Neutrophil (primary cell): Measurements from ENCODE around the gene CIB4.

Experiments
- H3K27ac ChIP-seq: fragments of 200-600 bp; sonication (generic); 2 replicates; pipeline ENCODE4 v1.5.1; 2016; ENCODE audit warnings: mild to moderate bottlenecking, moderate library complexity
- H3K27me3 ChIP-seq: fragments of 200-600 bp; sonication (generic); 2 replicates; pipeline ENCODE4 v1.6.0; 2016; ENCODE audit warnings: mild to moderate bottlenecking
- H3K36me3 ChIP-seq: fragments of 200-600 bp; sonication (generic); 2 replicates; pipeline ENCODE4 v1.5.1; 2017
- H3K4me1 ChIP-seq, 2 experiments: fragments of 200-600 bp in 1 of 2; sonication (generic) in 1 of 2; 1 replicate in 1 of 2; 2 replicates in 1 of 2; pipeline versions ENCODE4 v1.5.1 to v1.6.1; 2013 to 2016; ENCODE audit warnings: low read depth in 1 of 2, low read length in 1 of 2, mild to moderate bottlenecking in 1 of 2, moderate library complexity in 1 of 2; ENCODE audit not compliant: control insufficient read depth in 1 of 2, insufficient read depth in 1 of 2
- H3K4me3 ChIP-seq, 2 experiments: fragments of 200-600 bp in 1 of 2; sonication (generic) in 1 of 2; 1 replicate in 1 of 2; 2 replicates in 1 of 2; pipeline ENCODE4 v1.5.1; 2013 to 2016; ENCODE audit warnings: low read depth in 1 of 2, low read length in 1 of 2, mild to moderate bottlenecking in 1 of 2, moderate library complexity in 1 of 2
- H3K9me3 ChIP-seq: fragments of 200-600 bp; sonication (generic); 2 replicates; pipeline ENCODE4 v1.5.1; 2016
- TF ChIP-seq, protein P1 (sequence below): fragments of 200-600 bp; sonication (generic); IDR thresholded peaks from 2 replicates; pipeline ENCODE4 v1.5.1; 2016; ENCODE audit warnings: antibody characterized with exemption

The CIB4 gene

DNA sequence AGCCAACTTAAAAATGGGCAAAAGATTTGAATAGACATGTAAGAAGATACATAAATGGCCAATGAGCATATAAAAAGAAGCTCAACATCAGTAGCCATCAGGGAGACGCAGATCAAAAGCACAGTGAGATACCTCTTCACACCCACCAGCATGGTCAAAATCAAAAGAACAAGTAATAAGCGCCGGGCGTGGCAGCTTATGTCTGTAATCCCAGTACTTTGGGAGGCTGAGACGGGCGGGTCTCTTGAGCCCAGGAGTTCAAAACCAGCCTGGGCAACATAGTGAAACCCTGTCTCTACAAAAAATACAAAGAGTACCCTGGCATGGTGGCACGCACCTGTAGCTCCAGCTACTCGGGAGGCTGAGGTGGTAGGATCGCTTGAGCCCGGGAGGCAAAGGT, 4.6 kb upstream of the CIB4 start:
- no peaks in the 10 kb centered on the region for H3K4me1 ChIP-seq
- H3K36me3 ChIP-seq = no peaks in the 10 kb centered on the region
- no peaks in the 10 kb centered on the region for H3K9me3 ChIP-seq
- TF ChIP-seq, protein P1, sequence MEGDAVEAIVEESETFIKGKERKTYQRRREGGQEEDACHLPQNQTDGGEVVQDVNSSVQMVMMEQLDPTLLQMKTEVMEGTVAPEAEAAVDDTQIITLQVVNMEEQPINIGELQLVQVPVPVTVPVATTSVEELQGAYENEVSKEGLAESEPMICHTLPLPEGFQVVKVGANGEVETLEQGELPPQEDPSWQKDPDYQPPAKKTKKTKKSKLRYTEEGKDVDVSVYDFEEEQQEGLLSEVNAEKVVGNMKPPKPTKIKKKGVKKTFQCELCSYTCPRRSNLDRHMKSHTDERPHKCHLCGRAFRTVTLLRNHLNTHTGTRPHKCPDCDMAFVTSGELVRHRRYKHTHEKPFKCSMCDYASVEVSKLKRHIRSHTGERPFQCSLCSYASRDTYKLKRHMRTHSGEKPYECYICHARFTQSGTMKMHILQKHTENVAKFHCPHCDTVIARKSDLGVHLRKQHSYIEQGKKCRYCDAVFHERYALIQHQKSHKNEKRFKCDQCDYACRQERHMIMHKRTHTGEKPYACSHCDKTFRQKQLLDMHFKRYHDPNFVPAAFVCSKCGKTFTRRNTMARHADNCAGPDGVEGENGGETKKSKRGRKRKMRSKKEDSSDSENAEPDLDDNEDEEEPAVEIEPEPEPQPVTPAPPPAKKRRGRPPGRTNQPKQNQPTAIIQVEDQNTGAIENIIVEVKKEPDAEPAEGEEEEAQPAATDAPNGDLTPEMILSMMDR = no peak
- H3K27ac ChIP-seq = no peak overlapping the region
- no peak overlapping the region for H3K4me3 ChIP-seq
- peaks cover 64% of the 10 kb centered on the region for H3K27me3 ChIP-seq

DNA sequence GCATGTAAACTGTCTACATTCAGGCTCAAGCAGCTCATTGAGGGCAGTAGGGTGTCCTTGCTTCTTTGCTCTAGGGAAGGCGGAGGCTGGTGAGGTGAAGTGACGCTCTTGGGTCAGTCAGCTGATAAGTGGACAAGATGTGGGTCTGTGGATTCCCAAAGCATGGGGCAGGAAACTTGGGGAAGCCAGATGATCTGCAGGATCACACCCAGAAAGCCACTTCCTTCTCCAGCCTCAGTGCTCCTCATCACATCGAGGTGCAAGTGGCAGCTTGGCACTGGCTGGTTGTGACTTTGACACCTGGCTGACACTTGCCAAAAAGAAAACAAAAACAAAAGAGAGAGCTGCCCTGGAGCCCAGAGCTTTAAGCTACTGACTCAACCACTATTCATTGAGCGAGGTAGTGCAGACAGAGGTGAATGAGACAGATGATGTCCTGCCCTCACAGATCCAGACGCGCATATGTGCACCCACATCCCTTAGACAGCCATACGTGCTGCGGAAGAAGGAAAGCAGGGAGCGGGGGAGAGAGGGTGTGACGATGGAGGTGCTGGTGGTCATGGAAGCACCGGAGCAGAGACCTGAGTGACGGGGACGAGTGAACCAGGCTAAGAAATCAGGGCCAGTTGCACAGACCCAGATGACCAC, 3.1 kb upstream of the CIB4 start:
- H3K27me3 ChIP-seq = peaks cover 75% of the 10 kb centered on the region
- TF ChIP-seq, protein P1 = no peak

DNA sequence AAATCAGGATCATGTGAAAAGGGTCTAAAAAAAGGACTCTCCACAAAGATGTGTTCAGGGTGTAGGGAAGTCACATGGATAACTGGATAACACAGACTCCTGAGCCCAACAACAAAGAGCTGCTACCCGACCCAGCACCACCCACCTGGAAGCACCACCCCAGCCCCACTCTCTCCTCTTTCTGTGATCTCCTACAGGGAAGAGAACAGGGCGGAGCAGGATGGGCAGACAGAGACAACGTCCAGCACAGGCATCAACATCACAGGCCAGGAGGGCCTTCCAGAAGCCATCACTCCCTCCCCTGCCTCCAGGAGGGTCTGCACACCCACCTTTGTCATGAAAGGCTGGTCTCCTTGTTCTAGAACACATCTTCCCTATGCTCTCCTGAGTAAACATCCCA, 1.3 kb upstream of the CIB4 start:
- no peaks in the 10 kb centered on the region for H3K36me3 ChIP-seq
- H3K27me3 ChIP-seq = peaks cover 76% of the 10 kb centered on the region
- no peak overlapping the region for H3K4me3 ChIP-seq
- TF ChIP-seq, protein P1 = no peak
- H3K27ac ChIP-seq = no peak overlapping the region
- no peaks in the 10 kb centered on the region for H3K9me3 ChIP-seq
- no peaks in the 10 kb centered on the region for H3K4me1 ChIP-seq

More for the DNA sequence above, 3.1 kb upstream of the CIB4 start:
- Histone ChIP-seq H3K4me3 (no peak overlapping the region), H3K4me1 (no peaks in the 10 kb centered on the region), H3K36me3 (no peaks in the 10 kb centered on the region), H3K27ac (no peak overlapping the region), H3K9me3 (no peaks in the 10 kb centered on the region)

DNA sequence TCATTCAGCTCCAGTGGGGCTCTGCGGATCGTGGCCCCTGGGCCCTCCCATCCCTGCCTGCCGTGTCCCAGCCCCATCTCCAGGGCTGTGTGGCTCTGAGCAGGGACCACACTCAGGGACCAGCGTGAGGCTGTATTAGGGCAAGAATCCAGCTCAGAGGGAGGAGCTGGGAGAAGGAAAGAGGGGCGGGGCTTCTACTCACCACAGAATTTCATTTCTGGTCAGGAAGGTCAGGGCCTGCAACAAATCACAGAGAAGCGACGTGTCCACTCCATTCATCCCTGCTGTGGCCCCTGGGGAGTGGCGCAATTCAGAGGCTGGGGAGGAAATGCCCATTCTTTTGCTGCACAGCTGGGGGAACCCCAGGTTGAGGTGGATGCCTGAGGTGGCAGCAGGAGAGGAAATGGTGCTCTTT, 828 bp downstream of the CIB4 start:
- TF ChIP-seq, protein P1 = no peak
- Histone ChIP-seq H3K27me3 (peaks cover 57% of the 10 kb centered on the region), H3K27ac (no peak overlapping the region), H3K36me3 (no peaks in the 10 kb centered on the region), H3K4me3 (no peak overlapping the region), H3K9me3 (no peaks in the 10 kb centered on the region), H3K4me1 (no peaks in the 10 kb centered on the region)

DNA sequence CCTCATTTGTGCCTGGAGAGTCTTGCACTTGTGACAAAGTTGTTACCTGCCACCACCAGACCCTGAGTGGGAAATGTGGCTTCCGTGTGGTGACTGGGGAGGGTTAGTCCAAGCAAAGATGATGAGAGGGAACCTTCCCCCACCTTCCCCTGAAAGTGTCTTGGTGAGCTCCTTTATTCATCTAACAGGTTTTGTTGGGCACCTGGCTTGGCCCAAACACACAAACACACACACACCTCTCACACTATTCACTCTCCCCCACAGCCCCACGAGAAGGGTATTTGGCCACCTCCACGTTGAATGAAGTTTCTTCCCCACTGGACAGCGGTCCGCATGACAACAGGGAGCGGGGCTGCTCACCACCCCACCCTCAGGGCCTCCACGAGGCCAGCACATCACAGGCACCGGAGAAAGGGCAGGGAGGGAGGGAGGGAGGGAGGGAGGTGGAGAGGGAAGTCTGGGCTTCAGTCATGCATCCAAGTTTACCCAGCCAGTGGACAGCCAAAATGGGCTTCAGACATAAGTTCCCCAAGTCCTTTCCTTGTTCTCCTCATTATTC, 1.4 kb downstream of the CIB4 start:
- Histone ChIP-seq H3K36me3 (no peaks in the 10 kb centered on the region), H3K4me1 (no peaks in the 10 kb centered on the region), H3K27me3 (peaks cover 56% of the 10 kb centered on the region), H3K27ac (no peak overlapping the region), H3K4me3 (no peak overlapping the region), H3K9me3 (no peaks in the 10 kb centered on the region)
- TF ChIP-seq, protein P1 = no peak
